ENCODE measurements around the gene NCL.
A peak's percentile ranks its signal among the peaks of the same experiment; 100 is the strongest.
"Not testable (repeated sequence)": the region's sequence is repeated elsewhere in the genome, so short reads cannot be mapped to it uniquely, and the experiment has no call there.

Gene NCL

DNA sequence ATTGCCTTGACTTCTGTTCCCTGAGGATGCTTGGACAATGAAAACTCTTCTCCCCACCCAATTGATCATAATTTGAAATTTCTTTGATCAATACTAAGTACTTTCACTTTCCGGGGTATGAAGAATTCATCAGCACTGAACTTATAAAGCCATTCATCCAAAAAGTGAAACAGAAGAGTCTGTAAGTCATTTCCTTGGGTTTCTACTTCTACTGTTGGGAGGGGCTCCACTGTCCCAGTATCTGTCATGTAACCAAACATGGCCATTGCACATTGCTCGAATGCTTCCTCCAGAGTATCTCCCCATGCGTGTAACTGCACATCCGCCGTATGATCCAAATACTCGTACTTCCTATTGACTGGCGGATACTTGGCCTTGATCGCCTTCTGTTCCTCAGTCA is 30.3 kb downstream of the NCL start:
- no peak for FAIRE-seq
- DNase-seq (ENCODE audit: extremely low spot score, insufficient read length, low read depth), result no peak

DNA sequence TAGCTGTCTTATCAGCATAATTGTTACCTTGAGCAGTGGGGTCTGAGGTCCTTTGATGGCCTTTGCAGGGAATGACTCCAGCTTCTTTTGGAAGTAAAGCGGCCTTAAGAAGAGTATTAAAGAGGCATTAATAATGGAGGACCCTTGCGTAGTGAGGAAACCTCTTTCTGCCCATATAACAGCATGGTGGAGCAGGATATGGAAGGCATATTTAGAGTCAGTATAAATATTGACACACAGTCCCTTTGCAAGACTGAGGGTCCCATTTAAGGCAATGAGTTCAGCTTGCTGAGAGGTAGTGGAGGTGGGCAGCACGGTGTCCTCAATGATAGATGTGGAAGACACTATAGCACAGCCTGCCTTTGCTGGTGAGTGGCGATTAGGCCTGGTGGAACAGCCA is 32.7 kb downstream of the NCL start:
- FAIRE-seq (no peak), DNase-seq (ENCODE audit: extremely low spot score, insufficient read length, low read depth) (no peak)

DNA sequence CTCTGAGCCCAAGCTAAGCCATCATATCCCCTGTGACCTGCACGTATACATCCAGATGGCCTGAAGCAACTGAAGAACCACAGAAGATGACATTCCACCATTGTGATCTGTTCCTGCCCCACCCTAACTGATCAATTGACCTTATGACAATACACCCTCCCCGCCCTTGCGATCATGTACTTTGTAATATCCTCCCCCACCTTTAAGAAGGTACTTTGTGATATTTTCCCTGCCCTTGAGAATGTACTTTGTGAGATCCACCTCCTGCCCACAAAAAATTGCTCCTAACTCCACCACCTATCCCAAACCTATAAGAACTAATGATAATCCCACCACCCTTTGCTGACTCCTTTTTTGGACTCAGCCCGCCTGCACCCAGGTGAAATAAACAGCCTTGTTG is 33.8 kb downstream of the NCL start:
- FAIRE-seq; DNase-seq (ENCODE audit: extremely low spot score, insufficient read length, low read depth): not testable (repeated sequence)

DNA sequence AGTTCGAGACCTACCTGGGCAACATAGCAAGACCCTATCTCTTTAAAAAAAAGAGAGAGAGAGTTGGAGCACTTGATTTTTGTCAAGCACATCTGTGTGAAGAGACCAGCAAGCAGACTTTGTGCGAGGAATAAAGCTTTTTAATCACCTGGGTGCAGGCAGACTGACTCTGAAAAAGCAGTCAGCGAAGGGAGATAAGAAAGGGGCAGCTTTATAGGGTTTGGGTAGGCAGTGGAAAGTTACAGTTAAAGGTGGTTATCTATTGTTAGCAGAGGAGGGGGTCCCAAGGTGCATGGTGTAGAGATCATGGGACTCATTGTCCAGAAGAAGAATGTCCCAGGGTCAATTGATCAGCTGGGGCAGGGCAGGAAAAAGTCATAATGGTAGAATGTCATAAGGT is 34.4 kb downstream of the NCL start:
- FAIRE-seq, result no peak
- DNase-seq (ENCODE audit: extremely low spot score, insufficient read length, low read depth), result no peak

DNA sequence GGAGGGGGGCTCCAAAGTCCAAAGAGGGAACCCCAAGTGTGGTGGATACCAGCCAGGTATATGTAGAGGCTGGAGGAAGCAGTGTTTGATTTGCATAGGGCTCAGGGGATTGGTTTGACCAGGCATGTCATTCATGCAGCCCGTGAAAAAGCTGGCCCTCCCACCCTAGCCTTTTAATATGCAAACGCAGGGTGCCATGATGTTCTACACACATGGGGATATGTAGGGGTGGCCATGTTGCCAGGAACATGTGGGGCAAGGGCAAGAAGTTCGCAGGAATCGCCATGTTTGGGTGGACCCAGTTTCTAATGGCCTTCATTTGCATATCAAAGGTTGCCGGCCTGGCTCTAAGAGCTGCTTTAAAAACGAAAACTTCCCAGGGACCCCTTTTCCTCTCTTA is 35.1 kb downstream of the NCL start:
- FAIRE-seq (no peak), DNase-seq (ENCODE audit: extremely low spot score, insufficient read length, low read depth) (no peak)

DNA sequence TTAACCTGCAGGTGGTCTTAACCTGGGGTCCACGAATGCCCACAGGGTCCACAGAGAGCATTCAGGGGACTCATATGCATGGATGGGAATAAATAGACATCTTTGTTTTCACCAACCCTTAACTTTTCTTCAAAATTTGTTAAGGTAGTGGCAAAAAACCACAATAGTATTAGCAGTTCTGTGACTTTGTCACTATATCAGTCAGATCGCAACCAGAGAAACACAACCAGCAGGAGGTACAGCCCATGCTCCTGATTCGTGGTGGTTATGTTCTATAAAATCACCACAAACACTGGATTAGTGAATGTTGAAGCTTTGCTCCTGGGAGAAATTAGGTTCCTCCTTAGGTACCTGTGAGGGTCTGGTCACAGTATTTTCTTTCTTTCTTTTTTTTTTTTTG is 37.2 kb downstream of the NCL start:
- no peak for DNase-seq (ENCODE audit: extremely low spot score, insufficient read length, low read depth)
- FAIRE-seq, result no peak

DNA sequence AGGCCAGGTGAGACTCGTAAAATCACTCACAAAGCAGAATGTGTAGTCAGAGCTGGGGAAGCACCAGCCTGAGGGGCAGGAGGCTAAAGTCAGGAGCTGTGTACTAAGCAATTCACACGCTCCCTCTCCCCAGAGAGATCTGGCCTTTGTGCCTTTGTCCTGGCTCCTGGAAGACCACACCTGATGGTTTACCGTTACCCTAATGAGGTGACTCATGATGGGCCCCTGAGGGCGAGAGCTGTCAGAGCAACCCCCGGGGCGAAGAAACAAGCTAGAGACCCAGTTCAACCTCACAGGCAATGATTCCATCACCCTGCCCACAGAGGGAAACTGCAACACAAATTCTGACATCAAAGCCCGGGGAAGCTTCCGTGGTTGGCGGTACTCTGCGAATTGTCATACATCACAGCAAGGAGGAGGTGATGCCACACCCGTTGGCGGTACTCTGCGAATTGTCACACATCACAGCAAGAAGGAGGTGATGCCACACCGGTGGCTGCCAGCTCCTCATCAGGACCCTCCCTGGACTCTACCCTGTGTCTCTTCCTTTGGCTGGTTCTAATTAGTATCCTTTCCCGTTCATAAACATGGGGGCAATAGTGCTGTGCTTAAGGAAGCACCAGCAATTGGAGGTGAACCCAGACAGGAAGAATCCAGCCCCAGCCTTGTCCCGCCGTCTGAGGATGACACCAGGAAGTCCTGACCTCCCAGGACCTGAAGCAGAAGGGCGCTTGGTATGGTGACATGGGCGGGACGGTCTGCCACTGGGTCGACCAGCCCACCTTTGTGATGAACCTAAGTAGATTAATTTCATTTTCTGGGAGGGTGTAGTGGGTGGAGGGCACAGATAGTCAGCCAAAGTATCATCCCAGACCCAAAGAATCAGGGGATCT is 38.2 kb downstream of the NCL start:
- FAIRE-seq (peak; percentile 31), DNase-seq (ENCODE audit: extremely low spot score, insufficient read length, low read depth) (no peak)

DNA sequence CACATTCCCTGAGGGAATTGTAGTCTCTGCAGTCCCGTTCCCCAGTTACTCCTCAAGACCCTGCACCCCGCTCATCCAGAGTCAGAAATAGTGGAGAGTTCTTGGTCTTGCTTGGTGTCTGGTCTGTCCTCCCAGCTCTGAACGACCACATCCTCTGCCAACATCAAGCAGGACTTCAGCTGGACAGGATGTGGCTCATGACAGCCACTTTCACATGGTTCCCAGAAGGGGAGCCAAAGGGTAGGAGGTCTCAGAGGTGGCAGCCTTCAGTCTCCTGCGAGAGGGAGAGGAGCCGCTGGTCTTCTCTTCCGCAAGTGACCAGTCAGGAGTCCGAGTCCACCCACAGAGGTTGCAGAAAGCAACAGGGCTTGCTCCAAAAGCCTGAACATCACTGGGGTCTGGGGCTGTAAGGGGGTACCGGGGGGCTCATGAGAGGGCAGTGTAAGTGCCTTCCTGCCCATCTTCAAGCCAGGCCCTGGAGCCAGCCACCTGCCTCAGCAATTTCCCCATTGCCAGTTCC is 38.9 kb downstream of the NCL start:
- FAIRE-seq (no peak), DNase-seq (ENCODE audit: extremely low spot score, insufficient read length, low read depth) (no peak)

DNA sequence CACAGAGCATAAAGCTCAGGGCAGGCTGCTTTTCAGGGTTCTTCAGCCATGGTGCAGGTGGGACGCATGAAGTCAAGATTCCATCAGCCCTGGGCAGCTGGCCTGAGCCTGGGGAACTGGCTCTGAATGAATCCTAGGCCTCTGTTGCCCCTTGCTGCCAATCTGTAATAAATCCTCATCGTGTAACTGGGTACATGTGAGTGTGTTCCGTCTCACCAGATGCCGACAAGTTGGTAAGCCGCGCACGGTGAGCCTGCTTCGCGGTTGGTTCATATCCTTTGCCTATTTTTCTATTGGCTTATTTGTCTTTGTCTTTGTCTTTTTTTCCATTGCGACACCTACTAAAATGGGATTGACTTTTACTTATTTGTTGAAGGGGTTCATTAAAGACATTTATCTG is 41.1 kb downstream of the NCL start:
- DNase-seq (ENCODE audit: extremely low spot score, insufficient read length, low read depth) (no peak), FAIRE-seq (no peak)

DNA sequence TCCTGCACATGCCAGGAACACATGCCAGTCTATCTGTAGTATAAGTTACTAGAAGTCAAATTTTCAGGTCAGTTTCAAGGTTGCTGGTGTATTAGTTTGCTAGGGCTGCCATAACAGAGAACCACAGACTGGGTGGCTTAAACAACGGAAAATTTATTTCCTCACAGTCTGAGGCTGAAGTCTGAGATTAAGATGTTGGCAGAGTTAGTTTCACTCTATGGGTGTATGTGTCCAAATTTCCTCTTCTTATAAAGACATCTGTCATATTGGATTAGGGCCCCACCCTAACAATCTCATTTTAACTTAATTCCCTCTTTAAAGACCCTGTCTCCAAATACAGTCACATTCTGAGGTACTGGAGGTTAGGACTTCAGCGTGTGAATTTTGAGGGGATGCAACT is 42.2 kb downstream of the NCL start:
- DNase-seq (ENCODE audit: extremely low spot score, insufficient read length, low read depth), result no peak
- FAIRE-seq, result no peak

DNA sequence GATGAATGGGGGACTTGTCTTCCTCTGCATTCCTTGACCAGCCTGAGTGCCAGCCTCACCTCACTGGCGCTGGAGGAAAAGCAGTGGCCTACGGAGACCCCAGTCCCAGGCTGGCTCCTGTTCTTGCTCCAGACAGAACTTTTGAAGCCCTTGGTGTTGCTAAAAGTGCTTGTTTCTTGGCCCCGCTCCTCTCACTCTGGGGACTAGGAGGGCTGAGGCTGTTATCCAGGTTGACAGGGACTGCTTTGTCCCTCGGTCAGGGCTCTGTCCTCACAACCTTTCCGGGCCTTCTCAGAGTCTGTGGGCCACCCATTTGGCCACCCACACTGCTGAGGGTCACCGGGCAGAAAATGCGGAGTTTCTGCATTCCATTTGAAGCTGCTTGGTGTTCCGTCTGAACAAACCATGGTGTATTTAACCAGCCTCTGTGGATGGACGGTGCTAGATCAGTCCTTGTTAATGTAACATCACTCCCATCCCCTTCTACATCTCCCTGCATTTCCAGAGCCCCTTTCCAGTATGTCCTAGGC is 43.2 kb downstream of the NCL start:
- no peak for FAIRE-seq
- DNase-seq (ENCODE audit: extremely low spot score, insufficient read length, low read depth), result no peak

DNA sequence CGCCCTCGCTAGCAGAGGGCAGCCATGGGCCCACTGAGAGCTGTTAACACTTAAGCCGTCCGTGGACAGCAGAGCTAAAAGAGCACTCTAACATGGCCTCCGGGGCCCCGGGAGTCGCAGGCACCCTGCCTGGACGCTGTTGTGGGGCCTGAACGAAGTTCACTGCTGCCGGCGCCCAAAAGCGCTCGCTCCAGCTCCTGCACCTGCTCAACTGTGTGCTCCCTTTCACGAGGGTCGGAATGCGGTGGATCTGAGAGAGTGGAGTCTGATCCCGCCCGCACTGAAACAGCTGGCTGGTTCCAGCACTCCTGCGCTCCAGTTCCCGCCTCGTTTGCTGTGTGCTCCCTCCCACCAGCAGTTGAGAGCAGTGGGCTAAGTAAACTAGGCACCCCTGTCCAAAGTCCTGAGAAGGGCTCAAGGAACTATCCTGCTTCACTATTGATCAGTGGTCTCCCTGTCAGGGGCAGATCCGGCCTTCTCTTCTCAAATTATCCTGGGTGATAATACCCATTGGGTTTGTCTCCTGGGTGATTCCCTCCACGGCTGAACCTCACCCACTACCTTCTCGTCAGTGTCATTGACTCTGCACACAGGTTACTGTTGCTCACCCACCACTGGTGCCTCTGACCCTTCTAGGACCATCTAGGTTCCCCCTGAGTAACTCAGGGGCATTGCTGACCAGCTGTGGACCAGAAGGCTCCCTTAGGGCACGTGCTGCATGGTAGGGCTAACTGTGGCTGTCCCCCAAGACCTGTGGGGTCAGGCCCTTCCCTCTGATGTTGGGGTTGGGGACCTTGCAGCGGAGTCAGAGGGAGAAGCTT is 45.3 kb downstream of the NCL start:
- FAIRE-seq (no peak), DNase-seq (ENCODE audit: extremely low spot score, insufficient read length, low read depth) (no peak)

DNA sequence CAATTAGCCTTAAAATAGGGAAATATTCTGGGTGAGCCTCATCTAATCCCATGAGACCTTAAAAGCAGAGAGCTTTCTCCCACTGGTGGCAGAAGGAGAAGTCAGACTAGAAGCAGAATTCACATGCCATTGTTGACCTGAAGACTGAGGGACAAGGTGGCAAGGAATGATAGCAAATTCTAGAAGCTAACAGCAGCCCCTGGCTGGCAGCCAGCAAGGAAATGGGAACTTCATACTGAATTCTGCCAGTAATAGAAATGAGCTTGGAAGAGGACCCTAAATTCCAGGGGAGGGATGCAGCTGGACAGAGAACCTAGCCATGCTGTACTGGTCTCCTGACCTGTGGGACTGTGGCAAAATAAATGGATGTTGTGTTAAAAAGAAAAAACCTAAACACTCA is 49.3 kb downstream of the NCL start:
- DNase-seq (ENCODE audit: extremely low spot score, insufficient read length, low read depth) (no peak), FAIRE-seq (no peak)

DNA sequence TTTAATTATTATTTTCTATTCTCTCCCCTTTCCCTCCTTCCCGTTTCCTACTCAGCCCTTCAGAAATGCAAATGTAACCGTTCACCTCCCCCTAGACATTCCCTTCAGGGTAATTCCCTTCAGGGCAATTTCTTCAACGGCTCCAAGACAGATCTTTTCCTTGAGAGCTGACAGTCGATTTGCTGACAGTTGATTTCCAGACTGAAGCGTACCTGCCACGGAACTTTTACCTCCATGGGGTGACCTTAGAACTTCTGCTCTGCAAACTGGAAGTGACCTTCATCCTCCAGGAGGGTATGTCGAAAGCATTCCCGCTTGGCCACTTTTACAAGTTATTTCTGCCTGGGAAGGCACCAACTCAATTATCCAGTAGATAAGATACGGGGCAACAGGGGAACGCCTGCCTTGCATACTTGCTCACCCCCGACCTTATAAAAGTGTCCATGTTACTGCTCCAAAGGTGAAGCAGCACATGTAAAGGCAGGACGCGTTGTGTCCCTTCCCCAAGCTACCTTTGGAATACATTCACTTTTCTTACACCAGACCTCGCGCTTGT is 50.3 kb downstream of the NCL start:
- DNase-seq (ENCODE audit: extremely low spot score, insufficient read length, low read depth), result no peak
- FAIRE-seq, result no peak

DNA sequence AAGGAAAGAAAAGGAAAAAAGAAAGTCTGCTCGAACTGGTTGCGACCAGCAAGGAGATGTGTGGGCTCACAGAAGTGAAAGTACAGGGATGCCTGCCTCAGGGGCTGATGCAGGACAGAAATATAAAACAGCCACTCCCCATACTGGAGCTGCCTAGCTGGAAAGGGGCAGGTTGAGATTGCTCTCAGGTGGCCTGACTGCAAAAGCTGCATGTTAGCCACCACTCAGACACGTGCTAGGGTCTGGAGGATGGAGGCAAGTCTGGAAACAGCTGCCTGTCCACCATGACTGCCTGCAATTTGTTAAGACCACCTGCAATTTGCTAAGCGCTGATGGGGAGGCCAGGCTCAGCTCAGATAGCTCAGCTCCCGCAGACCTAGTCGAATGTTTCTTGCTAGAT is 50.8 kb downstream of the NCL start:
- DNase-seq (ENCODE audit: extremely low spot score, insufficient read length, low read depth), result no peak
- no peak for FAIRE-seq

DNA sequence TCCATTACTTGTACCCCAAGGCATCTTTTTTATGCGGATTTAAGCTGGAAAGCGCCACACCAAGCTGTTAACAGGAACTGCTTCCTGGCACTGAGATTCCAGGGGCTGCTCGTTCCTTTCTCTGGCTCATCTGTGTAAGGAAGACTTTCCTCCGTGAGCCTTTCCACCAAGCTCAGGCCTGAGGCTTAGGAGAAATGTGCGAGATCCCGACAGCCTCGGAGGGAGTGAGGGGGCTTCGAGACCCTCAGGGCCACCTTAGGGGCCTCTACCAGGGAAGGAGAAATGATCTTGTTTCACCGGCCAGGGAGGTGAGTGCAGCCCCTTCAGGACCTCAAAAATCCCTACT is 51.7 kb downstream of the NCL start:
- FAIRE-seq (no peak), DNase-seq (ENCODE audit: extremely low spot score, insufficient read length, low read depth) (no peak)

DNA sequence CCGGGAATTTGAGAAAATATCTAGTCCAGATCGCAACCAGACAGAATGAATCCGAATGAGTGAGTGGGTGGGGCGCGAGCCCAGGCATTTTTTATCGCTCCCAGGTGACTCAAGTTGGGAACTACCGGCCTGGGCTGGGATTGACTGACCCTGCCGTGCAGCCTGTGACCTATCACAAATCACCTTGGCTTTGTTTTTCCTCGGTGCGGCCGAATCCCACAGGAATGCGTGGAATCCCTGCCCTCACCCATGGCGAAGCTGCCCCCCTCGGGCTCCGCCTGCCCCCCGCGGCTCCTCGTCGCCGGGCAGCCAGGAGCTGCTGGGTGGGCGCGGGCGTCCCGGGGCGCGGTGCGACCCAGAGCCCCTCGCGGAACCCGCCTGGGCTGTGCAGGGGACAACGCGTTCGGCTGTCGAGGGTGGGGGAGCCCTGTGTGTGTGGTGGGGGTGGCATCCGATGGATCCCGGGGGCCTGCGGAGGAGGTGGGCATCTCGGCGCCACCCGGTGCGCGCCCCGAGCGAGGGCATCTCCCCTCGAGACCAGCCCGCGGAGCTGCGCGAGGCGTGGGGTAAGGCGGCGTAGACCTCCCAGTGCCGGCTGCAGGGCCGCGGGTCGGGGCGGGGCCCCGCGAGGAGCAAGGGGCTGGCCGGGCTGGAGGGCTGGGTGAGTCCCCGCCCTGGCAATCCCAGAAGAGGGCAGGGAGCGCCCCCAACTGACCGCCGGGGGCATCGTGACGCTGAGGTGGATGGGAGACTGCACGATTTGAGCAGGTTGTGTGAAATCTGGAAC is 52.3 kb downstream of the NCL start:
- DNase-seq (ENCODE audit: extremely low spot score, insufficient read length, low read depth) (peak; percentile 70), FAIRE-seq (peak; percentile 87)

DNA sequence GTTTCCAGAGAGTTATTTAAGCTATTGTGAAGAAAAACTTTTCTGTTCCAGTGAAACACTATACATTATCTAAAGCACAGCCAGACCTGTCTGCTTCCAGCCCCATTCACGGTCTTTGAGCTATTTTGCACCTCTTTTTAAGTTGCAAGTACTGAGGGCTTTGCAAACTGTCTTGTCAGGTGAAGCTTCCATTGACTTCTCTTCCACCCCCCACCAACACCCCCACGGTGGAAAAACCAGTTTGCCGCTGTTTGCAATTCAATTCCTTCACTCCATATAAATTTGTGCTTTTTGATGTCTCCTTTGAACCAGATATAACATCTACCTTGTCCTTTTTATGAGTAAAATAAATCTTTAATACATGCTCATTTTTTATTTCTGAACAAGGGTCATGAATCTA is 53.0 kb downstream of the NCL start:
- DNase-seq (ENCODE audit: extremely low spot score, insufficient read length, low read depth) (no peak), FAIRE-seq (no peak)

DNA sequence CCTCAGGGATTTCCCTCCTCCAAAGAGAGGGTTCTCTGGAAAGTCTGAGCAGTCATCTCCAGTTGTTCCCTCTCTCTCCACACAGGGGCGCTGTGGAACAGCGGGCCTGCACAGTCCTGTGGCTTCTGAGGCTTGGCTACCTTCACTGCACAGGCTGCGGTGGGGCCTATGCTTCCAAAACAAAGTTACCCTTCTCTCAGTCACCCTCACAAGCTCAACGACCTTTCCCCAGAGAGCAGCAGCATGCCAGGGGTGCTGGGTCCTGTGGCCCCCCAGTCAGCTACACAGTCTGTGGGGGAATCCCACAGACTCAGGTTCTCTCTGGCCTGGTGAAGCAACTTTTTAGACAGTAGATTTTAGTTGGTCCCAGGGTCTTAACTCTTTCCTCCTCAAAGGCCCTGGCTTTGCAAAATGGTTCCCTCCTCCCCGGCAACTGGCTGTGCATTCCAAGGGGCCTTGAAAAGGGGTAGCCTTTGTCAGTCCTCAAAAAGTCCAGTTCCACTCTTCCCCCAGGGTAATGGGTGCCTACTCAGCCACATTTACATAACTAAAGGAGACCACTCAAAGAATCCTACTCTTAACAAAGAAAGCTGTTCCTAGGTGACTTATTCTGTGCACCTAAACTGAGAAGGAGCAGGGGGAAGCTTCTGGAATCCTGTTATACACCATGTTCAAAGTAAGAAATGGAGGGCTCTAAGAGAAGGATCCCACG is 53.8 kb downstream of the NCL start:
- no peak for DNase-seq (ENCODE audit: extremely low spot score, insufficient read length, low read depth)
- FAIRE-seq, result peak; percentile 35

Measured in GM18507 (cell line).